HK-2 (cell line): Measurements from ENCODE around the gene ANKRD13D.

Source experiments
- DNase-seq: peaks from one replicate; pipeline ENCODE4 v3.0.0-alpha.2; 2018; ENCODE audit not compliant: unreplicated experiment

ANKRD13D gene

DNA sequence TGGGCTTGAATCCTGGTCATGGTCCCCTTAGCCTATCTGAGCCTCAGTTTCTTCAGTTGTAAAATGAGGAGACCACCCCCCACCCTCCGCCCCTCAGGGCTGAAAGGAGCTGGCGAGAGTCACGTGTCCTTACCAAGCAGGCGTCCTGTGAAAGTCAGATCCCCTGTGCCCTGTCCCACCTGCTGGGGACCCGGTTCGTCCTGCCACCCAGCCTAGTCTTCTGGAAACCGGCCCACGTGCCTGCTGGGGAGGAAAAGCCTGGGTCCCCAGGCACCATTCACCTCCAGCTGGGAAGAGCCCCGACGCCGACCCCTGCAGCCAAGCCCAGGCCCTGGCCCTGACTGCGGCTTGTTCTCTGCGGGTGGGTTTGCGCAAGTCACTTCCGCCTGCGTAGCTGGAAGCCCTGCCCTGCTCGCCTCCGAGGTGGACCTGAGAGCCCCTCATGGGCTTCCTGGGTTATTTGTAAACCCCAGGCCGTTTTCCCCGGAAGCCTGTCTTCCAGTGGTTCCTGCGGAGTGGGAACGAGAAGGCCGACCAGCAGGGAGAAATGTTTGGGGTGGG is 13.5 kb downstream of the ANKRD13D start:
- peak; percentile 65 for DNase-seq

- peak; percentile 79 for DNase-seq
Measured at GRCh38 chr11:67303132-67303834, 14.2 kb downstream of the ANKRD13D start, which contains the start of gene SSH3. Gene SSH3, plus strand, starts transcription at chr11:67303530. Its CDS starts 96 bp downstream, at chr11:67303626.

DNA sequence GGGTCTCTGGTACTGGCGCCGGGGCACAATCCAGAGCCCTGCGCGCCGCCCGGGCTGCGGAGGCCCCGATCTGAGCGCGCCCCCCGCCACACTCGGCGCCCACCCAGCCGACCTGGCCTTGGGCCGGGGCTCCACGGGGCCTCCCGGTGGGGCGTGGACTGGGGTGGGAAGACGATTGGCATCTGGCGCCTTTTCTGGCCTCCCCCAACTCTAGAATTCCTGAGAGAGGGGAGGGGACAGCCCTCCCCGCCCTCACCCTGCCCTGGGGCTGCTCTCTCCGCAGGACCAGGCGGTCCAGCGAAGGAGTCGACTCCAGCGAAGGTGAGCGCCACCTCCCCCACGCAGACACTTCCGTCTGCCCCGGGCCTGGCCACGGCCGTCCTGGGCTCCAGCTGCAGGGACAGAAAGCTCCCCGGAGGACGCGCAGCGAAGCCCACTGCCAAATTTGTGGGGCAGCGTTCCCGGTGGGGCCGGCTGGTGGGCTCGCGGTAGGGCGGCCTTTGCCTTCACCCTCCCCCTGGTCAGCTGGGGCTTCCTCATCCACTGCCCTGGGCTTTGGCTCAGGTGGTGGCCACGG is 14.8 kb downstream of the ANKRD13D start:
- peak; percentile 54 for DNase-seq

DNA sequence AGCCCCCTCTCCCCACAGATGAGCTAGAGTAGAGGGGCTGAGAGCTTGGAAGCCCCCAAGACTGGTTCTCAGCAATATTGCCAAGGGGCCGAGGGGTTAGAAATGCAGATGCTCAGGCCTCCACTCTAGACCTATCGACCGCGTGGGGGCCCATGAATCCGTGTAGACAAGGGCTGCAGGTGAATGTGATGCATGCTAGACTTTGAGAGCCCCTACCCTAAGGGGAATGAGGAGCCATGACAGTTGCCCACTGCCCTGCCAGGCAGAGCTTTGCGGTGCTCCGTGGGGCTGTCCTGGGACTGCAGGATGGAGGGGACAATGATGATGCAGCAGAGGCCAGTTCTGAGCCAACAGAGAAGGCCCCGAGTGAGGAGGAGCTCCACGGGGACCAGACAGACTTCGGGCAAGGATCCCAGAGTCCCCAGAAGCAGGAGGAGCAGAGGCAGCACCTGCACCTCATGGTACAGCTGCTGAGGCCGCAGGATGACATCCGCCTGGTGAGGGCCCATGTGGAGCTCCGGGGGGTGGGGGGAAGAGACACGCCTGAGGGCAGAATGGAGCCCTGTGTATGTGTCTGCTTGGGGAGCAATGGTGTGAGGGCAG is 15.5 kb downstream of the ANKRD13D start:
- DNase-seq = no peak

DNA sequence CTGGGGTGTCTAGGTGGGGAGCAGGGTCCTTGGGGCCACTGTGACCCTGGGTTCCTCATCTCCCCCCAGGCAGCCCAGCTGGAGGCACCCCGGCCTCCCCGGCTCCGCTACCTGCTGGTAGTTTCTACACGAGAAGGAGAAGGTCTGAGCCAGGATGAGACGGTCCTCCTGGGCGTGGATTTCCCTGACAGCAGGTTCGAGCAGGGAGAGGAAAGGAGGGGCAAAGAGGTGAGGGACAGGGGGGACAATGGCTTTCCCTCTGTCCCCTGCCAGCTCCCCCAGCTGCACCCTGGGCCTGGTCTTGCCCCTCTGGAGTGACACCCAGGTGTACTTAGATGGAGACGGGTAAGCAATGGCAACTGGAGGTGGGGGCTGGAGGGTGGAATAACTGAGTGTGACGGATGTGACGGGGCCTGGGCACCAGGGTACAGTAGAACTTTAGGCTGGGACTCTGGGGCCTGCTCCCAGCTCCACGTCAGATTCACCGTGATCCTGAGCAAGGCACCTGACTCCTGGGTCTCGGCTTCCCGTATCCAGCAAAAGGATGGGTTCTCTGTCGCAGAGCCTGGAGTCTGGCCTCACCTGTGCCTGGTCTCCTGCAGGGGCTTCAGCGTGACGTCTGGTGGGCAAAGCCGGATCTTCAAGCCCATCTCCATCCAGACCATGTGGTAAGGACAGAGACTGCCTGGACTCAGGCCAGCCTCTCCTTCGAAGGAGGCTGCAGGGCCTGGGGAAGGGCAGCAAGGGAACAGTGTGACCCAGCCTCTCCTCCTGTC is 17.9 kb downstream of the ANKRD13D start:
- DNase-seq = no peak

GRCh38 chr11:67307545-67308001 is 18.5 kb downstream of the ANKRD13D start:
- DNase-seq = no peak

DNA sequence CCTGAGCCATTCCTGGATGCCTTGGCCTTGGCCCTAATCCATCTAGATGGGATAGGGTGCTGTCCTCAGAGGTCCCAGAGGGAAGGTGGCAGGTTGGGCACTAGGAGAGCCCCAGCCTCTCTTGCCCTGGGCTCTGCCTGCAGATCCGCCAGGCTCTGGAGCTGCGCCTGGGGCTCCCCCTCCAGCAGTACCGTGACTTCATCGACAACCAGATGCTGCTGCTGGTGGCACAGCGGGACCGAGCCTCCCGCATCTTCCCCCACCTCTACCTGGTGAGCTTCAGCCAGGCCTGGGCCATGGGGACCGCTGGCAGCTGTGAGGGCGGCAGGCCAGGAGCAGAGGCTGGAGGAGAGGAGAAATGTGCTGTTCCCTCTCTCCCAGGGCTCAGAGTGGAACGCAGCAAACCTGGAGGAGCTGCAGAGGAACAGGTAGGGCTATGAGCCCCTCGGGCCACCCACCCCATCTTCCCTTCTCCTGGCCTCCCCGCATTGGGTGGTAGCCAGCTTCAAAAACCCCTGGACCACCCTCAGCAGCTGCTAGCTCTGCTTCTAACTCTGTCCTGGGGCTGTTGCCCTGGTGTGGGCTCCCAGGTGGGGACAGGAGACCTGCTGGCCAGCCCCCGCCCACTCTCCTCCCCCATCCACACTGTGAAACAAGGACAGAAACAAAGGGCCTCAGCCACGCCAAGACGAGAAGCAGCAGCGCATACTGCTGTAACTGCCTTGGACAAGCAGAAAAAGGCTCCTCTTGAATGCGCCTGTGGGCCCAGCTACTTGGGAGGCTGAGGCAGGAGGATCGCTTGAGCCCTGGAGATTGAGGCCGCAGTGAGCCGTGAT is 19.1 kb downstream of the ANKRD13D start:
- no peak for DNase-seq

GRCh38 chr11:67309166-67309565 is 20.1 kb downstream of the ANKRD13D start:
- no peak for DNase-seq

DNA sequence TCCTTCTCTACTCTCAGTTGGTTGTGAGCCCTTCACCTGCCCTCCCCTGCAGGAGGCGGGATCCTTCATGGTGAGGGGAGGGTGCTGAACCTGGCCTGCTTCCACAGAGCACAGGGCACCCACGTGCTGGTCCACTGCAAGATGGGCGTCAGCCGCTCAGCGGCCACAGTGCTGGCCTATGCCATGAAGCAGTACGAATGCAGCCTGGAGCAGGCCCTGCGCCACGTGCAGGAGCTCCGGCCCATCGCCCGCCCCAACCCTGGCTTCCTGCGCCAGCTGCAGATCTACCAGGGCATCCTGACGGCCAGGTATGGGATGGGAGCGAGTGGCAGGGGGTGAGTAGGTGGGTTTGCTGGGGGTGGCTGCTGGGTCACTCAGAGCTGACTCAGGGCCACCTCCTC is 20.6 kb downstream of the ANKRD13D start:
- no peak for DNase-seq

DNA sequence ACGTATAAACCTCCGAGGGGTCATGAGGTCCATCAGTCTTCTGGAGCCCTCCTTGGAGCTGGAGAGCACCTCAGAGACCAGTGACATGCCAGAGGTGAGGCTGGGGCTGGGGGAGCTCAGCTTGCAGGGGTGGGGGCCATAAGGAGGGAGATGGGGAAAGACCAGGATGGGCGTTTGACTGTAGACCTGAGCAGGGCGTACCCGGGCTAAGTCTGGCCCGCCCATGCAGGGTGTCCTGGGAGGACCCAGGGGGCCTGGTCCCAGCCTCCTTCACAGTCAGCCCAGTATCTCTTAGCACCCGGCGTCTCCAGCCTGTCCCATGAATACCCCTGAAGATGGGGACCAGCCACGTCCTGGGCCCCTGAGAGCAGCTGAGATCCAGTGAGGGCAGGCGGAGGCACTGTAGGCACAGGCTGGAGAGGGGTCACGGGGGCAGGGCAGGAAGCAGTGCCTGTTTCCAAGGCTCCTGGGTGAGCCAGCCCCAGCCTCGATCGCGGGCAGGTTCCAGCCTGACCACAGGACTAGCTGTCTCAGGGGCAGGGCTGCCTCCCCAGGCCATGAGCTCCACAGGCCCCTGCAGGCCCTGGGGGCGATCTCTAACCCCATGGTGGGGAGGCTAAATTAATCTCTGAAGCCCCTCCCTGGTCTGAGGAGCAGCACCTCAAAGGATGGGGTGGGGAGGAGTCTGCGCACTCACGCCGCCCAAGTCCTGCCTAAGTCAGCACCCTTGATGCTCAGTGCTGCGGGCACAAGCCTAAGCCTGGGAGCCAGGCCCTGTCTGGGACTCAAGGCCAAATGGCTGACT is 21.3 kb downstream of the ANKRD13D start:
- no peak for DNase-seq

DNA sequence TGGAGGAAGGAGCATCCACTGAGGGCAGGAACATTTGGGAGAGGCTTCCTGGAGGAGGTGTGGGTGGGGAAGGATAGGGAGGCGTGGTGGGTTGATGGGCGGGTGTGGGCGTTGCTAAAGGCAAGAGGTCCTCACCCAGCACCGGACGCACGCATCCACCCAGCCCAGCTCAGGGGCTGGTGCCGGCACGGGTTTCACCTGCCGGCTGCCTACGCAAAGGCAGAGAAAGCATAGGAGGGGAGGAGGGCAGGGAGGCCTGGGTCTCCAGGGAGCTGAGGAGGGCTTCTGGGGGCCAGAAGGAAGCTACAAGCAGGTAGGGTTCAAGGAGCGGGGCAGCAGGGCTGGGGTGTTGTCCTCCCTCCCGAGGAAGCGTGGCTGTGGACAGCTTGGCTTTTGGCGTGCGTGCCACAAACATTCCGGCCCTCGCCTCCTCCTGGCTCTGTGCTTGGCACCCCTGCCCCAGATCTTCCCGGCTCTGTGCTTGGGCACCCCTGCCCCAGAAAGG is 22.0 kb downstream of the ANKRD13D start:
- DNase-seq = no peak

- no peak for DNase-seq
Measured at GRCh38 chr11:67311556-67312082, 22.5 kb downstream of the ANKRD13D start.

DNA sequence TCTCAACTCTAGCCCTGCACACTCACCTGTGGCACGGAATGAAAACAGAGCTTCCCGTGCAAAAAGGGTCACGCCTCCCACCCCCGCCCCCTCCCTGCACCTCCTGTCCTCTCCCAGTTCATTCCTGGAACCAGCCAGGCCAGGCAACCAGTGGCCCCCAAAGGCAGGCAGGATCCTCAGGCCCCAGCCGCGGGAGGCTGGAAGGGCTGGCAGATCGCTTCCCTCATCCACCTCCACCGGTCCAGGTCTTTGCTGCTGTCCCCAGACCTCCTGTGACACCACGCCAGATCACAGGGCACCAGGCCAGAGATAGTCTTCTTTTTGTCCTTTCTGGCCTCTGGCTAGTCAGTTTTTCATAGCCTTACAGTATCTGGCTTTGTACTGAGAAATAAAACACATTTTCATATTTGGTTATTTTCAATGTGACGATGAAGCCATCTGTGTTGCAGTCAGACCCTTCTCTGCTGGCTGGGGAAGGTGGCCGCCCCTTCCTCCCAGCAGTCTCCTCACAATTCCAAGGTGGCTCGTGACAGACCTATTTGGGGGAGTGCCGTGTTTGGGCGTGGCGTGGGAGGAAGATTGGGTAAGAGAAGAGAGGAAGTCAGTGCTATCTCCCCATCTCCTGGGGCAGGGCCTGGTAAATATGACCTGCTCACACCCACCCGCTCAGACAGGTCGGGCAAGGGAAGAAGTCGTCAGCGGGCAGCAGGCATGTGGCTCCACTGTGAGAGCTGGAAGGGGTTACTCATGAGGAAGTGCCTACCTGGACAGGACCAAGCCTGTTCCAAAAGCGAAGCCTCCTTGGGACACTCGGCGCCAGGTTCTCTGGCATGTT is 23.3 kb downstream of the ANKRD13D start:
- no peak for DNase-seq

DNA sequence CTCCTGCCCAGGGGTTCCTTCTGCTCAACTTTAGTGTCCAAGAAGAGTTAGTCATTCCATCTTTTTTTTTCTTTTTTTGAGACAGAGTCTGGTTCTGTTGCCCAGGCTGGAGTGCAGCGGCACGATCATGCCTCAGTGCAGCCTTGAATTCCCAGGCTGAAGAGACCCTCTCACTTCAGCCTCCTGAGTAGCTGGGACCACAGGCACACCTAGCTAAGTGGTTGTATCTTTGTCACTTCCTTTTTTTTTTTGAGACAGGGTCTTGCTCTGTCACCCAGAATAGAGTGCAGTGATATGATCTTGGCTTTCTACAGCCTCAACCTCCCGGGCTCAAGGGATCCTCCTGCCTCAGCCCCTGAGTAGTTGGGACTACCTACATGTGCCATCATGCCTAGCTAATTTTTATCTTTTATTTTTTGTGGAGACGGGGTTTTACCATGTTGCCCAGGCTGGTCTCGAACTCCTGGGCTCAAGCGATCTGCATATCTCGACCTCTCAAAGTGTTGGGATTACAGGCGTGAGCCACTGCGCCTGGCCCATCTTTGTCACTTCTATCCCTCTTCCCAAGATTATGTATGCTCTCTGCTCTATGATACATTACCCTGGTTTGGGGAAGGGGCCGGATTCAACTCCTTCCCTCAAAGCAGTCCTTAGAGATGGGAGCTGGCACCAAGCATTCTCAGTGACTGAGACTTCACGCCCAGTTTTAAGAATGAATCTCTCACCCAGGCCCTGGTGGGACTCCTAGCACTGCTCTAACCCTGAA is 24.2 kb downstream of the ANKRD13D start:
- DNase-seq = no peak

GRCh38 chr11:67314218-67314617 is 25.1 kb downstream of the ANKRD13D start:
- no peak for DNase-seq

- no peak for DNase-seq
Measured at GRCh38 chr11:67315325-67315909, 26.3 kb downstream of the ANKRD13D start.

GRCh38 chr11:67316882-67317204 is 27.7 kb downstream of the ANKRD13D start:
- DNase-seq = no peak
